AG09319 (cell line): Measurements from ENCODE around the gene FBXO9.
"Not testable (repeated sequence)": the region's sequence is repeated elsewhere in the genome, so short reads cannot be mapped to it uniquely, and the experiment has no call there.

Source experiments
- DNase-seq: peaks from one replicate; pipeline ENCODE4 v3.0.0-alpha.2; 2010; ENCODE audit warnings: low read depth; ENCODE audit errors: extremely low read depth
- TF ChIP-seq, protein P1 (sequence below): IDR thresholded peaks from 2 replicates; pipeline ENCODE4 v1.5.1; 2011; ENCODE audit warnings: low read depth, mild to moderate bottlenecking, inconsistent platforms, low read length, moderate library complexity

The FBXO9 gene

GRCh38 chr6:53045891-53046673 is 19.1 kb upstream of the FBXO9 start:
- TF ChIP-seq, protein P1, sequence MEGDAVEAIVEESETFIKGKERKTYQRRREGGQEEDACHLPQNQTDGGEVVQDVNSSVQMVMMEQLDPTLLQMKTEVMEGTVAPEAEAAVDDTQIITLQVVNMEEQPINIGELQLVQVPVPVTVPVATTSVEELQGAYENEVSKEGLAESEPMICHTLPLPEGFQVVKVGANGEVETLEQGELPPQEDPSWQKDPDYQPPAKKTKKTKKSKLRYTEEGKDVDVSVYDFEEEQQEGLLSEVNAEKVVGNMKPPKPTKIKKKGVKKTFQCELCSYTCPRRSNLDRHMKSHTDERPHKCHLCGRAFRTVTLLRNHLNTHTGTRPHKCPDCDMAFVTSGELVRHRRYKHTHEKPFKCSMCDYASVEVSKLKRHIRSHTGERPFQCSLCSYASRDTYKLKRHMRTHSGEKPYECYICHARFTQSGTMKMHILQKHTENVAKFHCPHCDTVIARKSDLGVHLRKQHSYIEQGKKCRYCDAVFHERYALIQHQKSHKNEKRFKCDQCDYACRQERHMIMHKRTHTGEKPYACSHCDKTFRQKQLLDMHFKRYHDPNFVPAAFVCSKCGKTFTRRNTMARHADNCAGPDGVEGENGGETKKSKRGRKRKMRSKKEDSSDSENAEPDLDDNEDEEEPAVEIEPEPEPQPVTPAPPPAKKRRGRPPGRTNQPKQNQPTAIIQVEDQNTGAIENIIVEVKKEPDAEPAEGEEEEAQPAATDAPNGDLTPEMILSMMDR = no peak
- no peak for DNase-seq

DNA sequence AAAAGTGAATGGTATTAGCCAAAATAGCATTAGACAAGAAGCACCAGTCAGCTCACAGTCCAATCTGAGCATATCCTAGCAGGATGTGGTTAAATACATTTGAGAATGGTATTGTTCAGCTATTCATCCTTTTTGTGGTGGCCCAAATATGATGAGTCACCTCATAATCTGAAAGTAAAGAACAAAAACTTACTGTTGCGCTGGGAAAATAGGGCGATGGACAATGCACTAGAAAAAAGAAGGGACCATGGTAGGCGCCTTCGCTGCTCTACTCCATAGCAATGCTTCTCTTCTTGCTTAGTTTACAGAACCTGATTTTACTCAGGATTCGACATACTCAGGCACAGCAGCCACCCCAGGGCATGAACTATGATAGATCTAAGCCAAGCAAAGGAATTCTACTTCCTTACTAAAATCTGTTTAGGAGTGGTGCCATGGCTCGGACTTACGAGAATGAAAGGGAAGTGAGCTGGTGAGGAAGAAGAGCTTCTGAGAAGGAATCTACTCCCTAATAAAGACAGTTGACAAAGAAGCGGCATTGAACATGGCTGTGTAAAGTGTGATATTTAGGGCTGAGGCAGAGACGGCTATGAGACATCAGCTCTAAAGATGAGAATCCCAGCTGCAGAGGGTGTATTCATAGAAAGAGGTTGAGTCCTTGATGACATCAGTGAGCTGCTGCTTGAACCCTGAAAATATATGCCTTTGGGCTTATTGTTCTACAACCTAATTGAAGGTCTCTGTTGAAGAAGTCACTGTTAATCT is 16.6 kb upstream of the FBXO9 start:
- TF ChIP-seq, protein P1 = no peak
- no peak for DNase-seq

GRCh38 chr6:53049415-53049814 is 15.8 kb upstream of the FBXO9 start:
- TF ChIP-seq, protein P1 = no peak
- no peak for DNase-seq

DNA sequence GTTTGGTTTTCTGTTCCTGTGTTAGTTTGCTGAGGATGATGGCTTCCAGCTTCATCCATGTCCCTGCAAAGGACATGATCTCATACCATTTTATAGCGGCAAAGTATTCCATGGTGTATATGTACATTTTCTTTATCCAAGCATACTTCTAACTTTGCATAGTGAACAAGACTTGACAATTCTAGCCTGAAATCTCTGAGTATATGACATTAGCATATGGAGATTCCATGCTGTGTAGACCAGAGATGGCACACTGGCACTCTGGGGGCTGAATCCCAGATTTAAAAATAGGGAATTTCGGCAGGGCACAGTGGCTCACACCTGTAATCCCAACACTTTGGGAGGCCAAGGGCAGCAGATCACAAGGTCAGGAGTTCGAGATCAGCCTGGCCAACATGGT is 13.1 kb upstream of the FBXO9 start:
- not testable (repeated sequence) for DNase-seq

GRCh38 chr6:53054532-53054931 is 10.7 kb upstream of the FBXO9 start:
- TF ChIP-seq, protein P1 = no peak
- DNase-seq = no peak

- TF ChIP-seq, protein P1 = no peak
- DNase-seq = no peak
These were observed 9.3 kb upstream of the FBXO9 start for GRCh38 chr6:53055873-53056272.

DNA sequence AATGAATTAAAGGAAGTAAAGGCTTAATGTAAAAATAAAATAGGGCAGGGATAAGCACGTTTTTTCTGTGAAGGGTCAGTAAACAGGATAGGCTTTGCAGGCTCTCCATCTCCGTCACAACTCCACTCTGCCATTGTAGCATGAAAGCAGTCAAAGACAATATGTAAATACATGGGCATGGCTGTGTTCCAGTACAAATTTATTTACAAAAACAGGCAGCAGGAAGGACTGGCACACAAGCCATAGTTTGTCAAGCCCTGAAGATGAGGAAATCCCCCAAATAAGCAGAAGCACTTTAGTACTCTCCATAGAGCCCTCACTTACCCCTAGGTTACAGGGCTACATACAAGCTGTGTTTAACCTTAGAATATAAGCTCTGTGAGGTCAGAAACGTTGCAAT is 8.9 kb upstream of the FBXO9 start:
- TF ChIP-seq, protein P1 = no peak

More for the DNA sequence above, 8.9 kb upstream of the FBXO9 start:
- DNase-seq = no peak
